EL (cell line): ENCODE data around the gene DENND1A.
"Not testable (repeated sequence)": the region's sequence is repeated elsewhere in the genome, so short reads cannot be mapped to it uniquely, and the experiment has no call there.

Source experiments
- DNase-seq: peaks from one replicate; pipeline ENCODE4 v3.0.0-alpha.2; 2016

Gene DENND1A

GRCh38 chr9:123418506-123418905 is 511.4 kb downstream of the DENND1A start:
- DNase-seq, result no peak

GRCh38 chr9:123418052-123418430 is 511.9 kb downstream of the DENND1A start:
- no peak for DNase-seq

- no peak for DNase-seq
Observed at GRCh38 chr9:123417289-123418051, 512.5 kb downstream of the DENND1A start.

GRCh38 chr9:123416176-123416575 is 513.8 kb downstream of the DENND1A start:
- no peak for DNase-seq

GRCh38 chr9:123414936-123415930 is 514.7 kb downstream of the DENND1A start:
- DNase-seq, result no peak

GRCh38 chr9:123414204-123414603 is 515.7 kb downstream of the DENND1A start:
- no peak for DNase-seq

- no peak for DNase-seq
Observed at GRCh38 chr9:123412171-123412820, 517.6 kb downstream of the DENND1A start.

- no peak for DNase-seq
Observed at GRCh38 chr9:123411636-123412035, 518.3 kb downstream of the DENND1A start.

GRCh38 chr9:123411191-123411590 is 518.7 kb downstream of the DENND1A start:
- no peak for DNase-seq

- no peak for DNase-seq
Observed at GRCh38 chr9:123410281-123410910, 519.5 kb downstream of the DENND1A start.

- no peak for DNase-seq
Observed at GRCh38 chr9:123408313-123409262, 521.3 kb downstream of the DENND1A start.

GRCh38 chr9:123407217-123407851 is 522.6 kb downstream of the DENND1A start:
- DNase-seq, result no peak

- no peak for DNase-seq
Observed at GRCh38 chr9:123406691-123407216, 523.2 kb downstream of the DENND1A start.

GRCh38 chr9:123406016-123406415 is 523.9 kb downstream of the DENND1A start:
- no peak for DNase-seq

GRCh38 chr9:123402981-123403509 is 526.9 kb downstream of the DENND1A start:
- DNase-seq, result no peak

- DNase-seq, result peak; percentile 42
Observed at GRCh38 chr9:123401879-123402513, 527.9 kb downstream of the DENND1A start.

- no peak for DNase-seq
Observed at GRCh38 chr9:123400926-123401503, 528.9 kb downstream of the DENND1A start.

- no peak for DNase-seq
Observed at GRCh38 chr9:123399803-123400378, 530.0 kb downstream of the DENND1A start.

GRCh38 chr9:123398938-123399337 is 531.0 kb downstream of the DENND1A start:
- not testable (repeated sequence) for DNase-seq
